DMS 273 (cell line): ENCODE data around the gene PMAIP1.
"Not testable (repeated sequence)": the region's sequence is repeated elsewhere in the genome, so short reads cannot be mapped to it uniquely, and the experiment has no call there.

Source experiments
- DNase-seq: peaks from one replicate; lab custom pipeline; 2025; ENCODE audit not compliant: unreplicated experiment; lab: John Stamatoyannopoulos, UW

The PMAIP1 gene

DNA sequence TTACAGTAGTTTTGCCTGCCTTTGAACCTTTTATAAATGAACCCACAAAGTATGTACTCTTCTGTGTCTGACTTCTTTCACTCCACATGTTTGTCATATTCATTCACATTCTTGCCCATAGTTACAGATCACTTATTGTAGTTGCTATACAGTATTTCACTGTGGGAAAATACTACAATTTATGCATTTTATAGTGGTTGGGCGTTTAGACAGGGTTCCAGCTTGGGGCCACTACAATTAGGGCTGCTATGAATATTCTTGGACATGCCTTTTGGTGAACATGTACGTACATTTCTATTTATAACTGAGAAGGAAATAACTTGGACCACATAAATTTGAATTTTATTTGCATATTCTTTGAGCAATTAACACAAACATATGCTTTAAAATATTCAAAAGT, 15.4 kb upstream of the PMAIP1 start:
- no peak for DNase-seq

DNA sequence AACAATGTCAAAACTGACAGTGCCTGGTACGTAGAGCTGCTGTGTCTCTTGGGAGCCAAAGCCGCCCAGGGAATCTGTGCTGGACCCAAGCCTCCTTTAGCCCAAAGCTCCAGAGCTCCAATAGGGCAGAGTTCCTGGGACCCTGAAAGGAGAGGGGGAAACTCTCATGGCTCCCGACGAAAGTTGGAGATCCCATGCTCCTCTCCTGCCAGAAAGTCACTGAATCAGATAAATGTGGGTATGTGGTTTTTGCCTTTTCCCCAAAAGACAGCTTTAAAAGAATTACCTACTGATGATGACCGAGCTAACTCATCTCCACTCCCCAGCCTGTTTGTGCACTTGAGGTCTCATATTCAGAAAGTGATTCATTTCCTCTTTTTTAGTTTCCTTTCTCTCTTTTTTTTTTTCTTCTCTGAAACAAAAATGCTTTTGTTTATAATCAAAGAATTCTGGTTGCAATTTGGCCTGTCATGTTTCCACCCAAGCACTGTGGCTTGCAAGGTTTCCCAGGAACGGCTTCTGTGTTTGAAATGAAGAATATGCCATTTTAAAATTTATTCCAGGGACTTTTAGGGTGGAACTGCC, 14.1 kb upstream of the PMAIP1 start:
- no peak for DNase-seq

DNA sequence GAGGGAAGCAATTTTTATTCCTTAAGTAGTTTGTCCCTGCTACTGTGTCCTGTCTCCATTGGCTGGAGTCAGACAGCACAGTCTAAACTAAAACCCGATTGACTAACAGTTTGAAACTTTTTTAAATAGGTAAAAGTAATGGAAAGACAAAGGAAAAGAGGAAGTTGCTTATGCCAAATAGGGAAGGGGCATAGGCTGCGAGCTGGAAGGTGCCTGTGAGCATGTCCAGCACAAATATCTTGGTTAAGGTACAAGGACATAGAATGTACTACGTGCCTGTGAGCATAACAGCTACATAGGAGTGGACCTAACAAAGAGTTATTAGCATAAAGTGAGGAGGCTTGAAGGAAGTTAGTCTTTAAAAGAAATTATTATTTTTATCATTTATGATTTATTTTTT, 13.4 kb upstream of the PMAIP1 start:
- DNase-seq, result not testable (repeated sequence)

DNA sequence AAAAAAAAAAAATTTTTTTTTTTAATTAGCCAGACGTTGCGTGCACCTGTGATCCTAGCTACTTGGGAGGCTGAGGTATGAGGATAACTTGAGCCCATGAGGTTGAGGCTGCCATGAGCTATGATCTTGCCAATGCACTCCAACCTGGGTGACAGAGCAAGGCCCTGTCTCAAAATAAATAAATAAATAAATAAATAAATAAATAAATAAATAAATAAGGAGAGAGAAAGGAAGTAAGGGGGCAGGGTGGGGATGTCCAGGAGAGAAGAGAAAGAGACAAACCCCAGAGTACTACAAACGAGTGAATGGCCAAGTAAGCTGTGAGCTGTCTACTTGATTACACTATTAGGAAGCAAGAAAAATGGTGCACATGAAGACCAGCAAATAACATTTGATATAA, 7.7 kb upstream of the PMAIP1 start:
- no peak for DNase-seq

- no peak for DNase-seq
Measured at GRCh38 chr18:59893971-59894370, 5.8 kb upstream of the PMAIP1 start.

- DNase-seq, result no peak
Measured at GRCh38 chr18:59897321-59897954, 2.4 kb upstream of the PMAIP1 start.

DNA sequence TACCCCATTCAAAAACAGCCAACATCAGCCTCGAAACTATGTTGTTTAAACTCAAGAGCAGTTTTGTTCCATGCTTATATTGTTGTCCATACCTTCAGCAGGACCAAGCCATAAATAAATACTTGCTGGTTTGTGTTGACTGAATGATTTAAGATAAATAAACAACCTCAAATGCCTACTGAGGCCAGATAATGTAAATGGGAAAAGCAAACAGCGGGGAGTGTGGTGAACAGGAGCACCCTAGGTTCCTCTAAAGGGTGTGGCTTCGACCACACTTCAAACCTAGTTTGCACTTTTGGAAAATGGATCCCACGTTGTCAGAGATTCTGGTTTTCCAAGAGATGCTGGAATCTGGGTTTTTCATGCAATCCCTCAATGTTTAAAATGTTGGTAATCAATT, 1.7 kb upstream of the PMAIP1 start:
- DNase-seq, result no peak

GRCh38 chr18:59898609-59899297, 1.0 kb upstream of the PMAIP1 start:
- DNase-seq, result no peak

DNA sequence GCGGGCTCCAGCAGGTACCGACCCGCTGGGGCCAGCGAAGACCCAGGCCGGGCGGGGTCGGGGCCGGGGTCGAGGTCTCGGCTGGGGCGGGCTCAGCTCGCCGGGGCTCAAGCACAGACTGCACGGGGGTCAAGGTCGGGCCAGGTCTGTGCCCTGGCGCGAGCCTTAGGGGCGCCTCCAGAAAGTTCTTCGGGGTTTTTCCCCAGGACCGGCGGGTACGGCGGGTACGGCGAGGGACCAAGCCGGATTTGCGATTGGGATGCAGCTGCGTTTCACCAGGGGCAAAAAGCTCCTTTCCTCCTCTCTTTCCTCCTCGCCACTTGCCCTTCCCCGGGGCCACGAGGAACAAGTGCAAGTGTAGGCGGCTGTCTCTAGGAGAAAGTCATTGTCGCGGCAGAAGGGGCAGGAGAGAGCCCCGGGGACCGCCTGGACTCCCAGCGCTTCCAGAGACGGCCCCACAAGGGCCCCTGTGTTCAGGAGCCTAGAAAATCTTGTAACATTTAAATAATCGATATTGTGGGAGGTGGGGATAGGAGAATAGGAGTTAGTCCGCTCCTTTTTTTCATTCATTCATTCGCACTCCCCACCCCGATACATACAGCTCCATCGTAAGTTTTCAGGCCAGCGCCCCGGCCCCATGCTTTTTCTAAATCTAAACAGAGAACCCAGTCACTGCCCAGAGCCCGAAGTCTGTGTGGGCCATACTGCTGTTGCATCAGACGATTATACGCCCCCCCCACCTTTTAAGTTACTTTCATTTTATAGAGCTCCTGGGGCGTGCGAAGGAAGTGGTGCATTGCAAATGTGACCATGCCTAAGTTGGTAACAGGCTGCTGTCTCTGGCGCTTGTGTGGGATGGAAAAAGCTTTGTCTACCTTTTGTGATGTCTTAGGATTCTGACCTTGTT, 679 bp downstream of the PMAIP1 start:
- DNase-seq, result peak; percentile 89

DNA sequence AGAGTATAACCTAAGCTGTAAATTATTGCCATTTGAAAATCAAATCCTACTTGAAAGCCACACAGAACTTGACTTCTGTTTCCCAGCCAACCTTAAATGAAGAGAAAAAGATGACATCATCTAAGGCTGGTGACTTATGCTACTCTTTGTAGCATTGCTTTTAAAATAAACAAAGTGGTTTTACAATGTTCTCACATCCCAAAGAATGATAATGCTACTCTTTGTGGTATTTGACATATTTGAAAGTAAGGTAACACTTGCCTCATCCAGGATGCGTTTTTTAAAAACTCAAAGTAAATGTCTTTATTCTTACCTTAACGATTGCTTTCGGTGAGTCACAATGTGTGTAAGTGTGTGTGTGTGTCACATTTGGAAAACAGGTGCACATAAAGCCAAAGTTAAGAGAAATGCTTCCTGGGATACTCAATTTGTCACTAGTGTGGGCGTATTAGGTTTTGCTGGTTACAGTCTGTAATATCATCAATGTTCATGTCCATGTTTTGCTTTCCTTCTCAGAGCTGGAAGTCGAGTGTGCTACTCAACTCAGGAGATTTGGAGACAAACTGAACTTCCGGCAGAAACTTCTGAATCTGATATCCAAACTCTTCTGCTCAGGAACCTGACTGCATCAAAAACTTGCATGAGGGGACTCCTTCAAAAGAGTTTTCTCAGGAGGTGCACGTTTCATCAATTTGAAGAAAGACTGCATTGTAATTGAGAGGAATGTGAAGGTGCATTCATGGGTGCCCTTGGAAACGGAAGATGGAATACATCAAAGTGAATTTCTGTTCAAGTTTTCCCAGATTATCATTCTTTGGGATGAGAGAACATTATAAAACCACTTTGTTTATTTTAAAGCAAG, 2.6 kb downstream of the PMAIP1 start:
- DNase-seq, result peak; percentile 51

GRCh38 chr18:59902993-59903610, 3.3 kb downstream of the PMAIP1 start:
- peak; percentile 40 for DNase-seq

- DNase-seq, result peak; percentile 44
Measured at GRCh38 chr18:59904011-59904601, 4.3 kb downstream of the PMAIP1 start.

GRCh38 chr18:59905686-59906091, 5.9 kb downstream of the PMAIP1 start:
- peak; percentile 12 for DNase-seq

DNA sequence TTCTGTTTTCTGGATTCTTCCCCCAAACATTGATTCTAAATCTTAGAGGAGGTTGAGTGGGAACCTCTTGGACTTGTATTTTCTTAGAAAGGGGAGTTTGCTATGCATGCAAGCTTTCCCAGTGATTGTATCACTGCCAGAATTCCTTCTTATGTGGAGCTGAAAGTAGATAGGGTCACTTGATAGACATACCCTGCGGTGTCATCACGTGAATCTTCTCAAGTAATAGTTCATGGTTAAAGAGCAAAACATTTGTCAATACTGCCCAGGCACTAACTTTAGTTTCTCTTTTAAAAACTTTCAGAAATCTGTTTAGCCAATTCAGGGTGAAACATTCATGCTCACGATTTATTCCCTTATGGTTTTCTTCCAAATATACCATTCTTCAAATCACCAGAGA, 6.4 kb downstream of the PMAIP1 start:
- DNase-seq, result peak; percentile 28

DNA sequence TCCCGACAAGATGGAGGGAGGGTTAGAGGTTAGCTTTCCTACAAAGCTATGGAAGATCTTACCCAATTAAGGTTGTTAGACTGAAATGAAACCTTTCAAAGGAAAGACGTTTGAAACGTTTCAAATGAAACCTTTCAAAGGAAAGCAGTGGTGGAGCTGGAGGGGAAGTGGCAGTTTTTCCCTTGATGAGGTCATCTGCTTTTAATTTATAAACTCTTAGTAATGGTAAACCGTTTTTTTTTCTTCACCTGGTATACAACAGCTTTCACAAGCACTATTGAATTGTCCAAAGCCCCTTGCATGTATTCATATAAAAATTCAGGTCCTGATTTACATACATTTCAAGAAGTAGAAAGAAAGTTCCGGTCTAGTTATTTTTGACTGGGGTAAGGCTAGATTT, 7.4 kb downstream of the PMAIP1 start:
- DNase-seq, result peak; percentile 24

- no peak for DNase-seq
Measured at GRCh38 chr18:59907660-59908059, 7.9 kb downstream of the PMAIP1 start.

GRCh38 chr18:59908799-59909198, 9.0 kb downstream of the PMAIP1 start:
- DNase-seq, result peak; percentile 17

DNA sequence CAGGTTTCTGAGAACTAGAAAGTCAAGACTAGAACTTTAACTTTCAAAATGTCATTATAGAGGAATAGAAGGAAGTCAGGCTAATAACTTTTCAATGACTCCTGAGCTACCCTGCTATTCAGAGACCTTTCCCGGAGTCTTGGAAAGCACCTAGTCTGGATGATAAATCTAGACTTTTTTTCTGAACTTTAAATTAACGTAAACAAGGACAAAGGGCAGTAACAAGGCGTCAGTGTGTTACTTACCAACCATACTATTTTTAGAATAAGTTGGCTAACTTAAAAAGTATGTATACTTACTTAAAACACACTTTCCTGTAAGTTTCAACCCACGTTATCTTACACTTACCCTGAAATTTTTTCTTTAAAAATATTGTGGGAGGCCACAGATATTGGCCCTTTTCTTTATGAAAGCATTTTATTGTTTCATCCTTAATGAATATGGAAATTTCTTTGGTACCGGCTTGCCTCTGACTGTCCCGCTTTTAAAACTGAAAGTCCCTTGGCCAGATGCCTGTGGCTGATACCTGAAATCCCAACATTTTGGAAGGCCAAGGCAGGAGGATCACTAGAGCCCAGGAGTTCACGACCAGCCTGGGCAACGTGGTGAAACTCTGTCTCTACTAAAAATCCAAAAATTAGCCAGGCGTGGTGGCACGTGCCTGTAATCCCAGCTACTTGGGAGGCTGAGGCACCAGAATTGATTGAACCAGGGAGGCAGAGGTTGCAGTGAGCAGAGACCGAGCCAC, 9.7 kb downstream of the PMAIP1 start:
- peak; percentile 20 for DNase-seq

DNA sequence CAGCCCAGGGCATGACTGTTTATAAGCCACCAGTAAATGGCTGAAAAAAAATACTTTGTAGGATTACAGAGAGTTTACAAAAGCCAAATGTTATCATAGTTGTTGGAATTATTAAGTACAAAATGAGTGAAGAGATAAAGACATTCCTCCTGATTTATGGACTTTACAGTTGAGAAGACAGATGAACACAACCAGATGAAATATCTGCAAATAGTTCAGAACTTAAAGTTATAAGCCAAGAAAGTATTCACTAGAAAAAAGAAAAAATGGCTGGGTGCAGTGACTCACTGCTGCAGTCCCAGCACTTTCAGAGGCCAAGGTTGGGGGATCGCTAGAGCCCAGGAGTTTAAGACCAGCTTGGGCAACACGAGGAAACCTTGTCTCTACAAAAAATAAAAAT, 11.2 kb downstream of the PMAIP1 start:
- no peak for DNase-seq
